Choroid plexus epithelial cell (primary cell): ENCODE data around the gene CCT6B.
A peak's percentile ranks its signal among the peaks of the same experiment; 100 is the strongest.

Experiments
- DNase-seq: peaks from one replicate; pipeline ENCODE4 v3.0.0-alpha.2; 2010; ENCODE audit warnings: low read depth
- H3K4me3 ChIP-seq: 2 replicates; pipeline ENCODE4 v1.5.1; 2011; ENCODE audit warnings: low read depth, mild to moderate bottlenecking, control low read depth, low read length, moderate library complexity
- CTCF ChIP-seq: conservative IDR thresholded peaks from 2 replicates; pipeline ENCODE4 v1.5.1; 2011; ENCODE audit warnings: low read depth, mild to moderate bottlenecking, control low read depth, inconsistent platforms, low read length, moderate library complexity

CCT6B gene

GRCh38 chr17:34909040-34909439, 52.2 kb downstream of the CCT6B start:
- TF ChIP-seq CTCF, result no peak
- H3K4me3 ChIP-seq, result no peak overlapping the region
- no peak for DNase-seq

GRCh38 chr17:34902831-34903547, 58.3 kb downstream of the CCT6B start:
- no peak for DNase-seq
- no peak overlapping the region for H3K4me3 ChIP-seq
- TF ChIP-seq CTCF, result no peak

GRCh38 chr17:34899643-34900291, 61.5 kb downstream of the CCT6B start:
- no peak for DNase-seq
- no peak overlapping the region for H3K4me3 ChIP-seq
- TF ChIP-seq CTCF, result no peak

GRCh38 chr17:34895383-34895782, 65.9 kb downstream of the CCT6B start:
- no peak for TF ChIP-seq CTCF
- DNase-seq, result no peak
- H3K4me3 ChIP-seq, result no peak overlapping the region

GRCh38 chr17:34894964-34895363, 66.3 kb downstream of the CCT6B start:
- no peak for TF ChIP-seq CTCF
- H3K4me3 ChIP-seq, result no peak overlapping the region
- no peak for DNase-seq

- H3K4me3 ChIP-seq, result no peak overlapping the region
- peak; percentile 48 for TF ChIP-seq CTCF
- peak; percentile 12 for DNase-seq
These were observed 68.6 kb downstream of the CCT6B start for GRCh38 chr17:34892461-34893249.
